Measurements from ENCODE around the gene SIGLEC7. TPM values are rescaled to one million over a fixed set of nuclear protein-coding genes. Genes with fewer than 3 reads are reported as not detected.

The SIGLEC7 gene
- polyA plus RNA-seq, 1 of the 3 experiments (the other 2 are of a cell fraction): not detected

DNA sequence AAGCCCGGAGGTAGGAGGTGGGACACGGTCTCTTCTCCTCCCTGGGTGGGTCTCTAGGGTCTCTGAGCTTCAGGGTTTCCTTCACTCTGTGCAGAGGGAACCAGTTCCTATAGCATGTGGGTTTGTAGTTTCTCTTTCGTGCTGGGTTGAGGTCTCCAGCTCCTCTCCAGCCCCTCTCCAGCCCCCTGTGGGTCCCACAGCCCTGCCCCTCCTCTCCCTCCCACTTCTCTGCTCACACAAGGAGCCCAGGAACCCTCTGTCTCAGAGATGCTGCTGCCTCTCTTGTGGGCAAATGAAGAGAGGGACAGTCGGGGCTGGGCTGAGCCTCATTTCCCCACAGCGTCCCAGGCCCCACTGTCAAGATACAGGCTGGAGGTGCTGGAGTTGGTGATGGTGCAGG lies 1.4 kb downstream of the SIGLEC7 start:
- TF ChIP-seq CHD2 (IDR thresholded peaks at IDR 0.05; ENCODE audit: low read length, partially characterized antibody): no peak
- no peak for TF ChIP-seq FOXJ3 (CRISPR knock-in tag; IDR thresholded peaks at IDR 0.05)
- TF ChIP-seq POLR2AphosphoS5 (IDR thresholded peaks at IDR 0.05; ENCODE audit: low read depth, low read length): no peak
- TF ChIP-seq FOSL2 (IDR thresholded peaks at IDR 0.05; ENCODE audit: borderline replicate concordance, low read depth): no peak
- no peak for TF ChIP-seq MEF2A (IDR thresholded peaks at IDR 0.05; ENCODE audit: borderline replicate concordance, low read depth)
- TF ChIP-seq, protein P1, sequence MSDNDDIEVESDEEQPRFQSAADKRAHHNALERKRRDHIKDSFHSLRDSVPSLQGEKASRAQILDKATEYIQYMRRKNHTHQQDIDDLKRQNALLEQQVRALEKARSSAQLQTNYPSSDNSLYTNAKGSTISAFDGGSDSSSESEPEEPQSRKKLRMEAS (IDR thresholded peaks at IDR 0.05; ENCODE audit: low read depth): no peak
- TF ChIP-seq, protein P2, sequence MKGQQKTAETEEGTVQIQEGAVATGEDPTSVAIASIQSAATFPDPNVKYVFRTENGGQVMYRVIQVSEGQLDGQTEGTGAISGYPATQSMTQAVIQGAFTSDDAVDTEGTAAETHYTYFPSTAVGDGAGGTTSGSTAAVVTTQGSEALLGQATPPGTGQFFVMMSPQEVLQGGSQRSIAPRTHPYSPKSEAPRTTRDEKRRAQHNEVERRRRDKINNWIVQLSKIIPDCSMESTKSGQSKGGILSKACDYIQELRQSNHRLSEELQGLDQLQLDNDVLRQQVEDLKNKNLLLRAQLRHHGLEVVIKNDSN (IDR thresholded peaks at IDR 0.05; ENCODE audit: borderline replicate concordance, low read depth): no peak
- no peak for TF ChIP-seq TEAD4 (IDR thresholded peaks at IDR 0.05; ENCODE audit: borderline replicate concordance, insufficient read depth)
- TF ChIP-seq, protein P3, sequence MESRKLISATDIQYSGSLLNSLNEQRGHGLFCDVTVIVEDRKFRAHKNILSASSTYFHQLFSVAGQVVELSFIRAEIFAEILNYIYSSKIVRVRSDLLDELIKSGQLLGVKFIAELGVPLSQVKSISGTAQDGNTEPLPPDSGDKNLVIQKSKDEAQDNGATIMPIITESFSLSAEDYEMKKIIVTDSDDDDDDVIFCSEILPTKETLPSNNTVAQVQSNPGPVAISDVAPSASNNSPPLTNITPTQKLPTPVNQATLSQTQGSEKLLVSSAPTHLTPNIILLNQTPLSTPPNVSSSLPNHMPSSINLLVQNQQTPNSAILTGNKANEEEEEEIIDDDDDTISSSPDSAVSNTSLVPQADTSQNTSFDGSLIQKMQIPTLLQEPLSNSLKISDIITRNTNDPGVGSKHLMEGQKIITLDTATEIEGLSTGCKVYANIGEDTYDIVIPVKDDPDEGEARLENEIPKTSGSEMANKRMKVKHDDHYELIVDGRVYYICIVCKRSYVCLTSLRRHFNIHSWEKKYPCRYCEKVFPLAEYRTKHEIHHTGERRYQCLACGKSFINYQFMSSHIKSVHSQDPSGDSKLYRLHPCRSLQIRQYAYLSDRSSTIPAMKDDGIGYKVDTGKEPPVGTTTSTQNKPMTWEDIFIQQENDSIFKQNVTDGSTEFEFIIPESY (IDR thresholded peaks at IDR 0.05; ENCODE audit: borderline replicate concordance, low read depth): no peak
- H3F3A ChIP-seq (replicated peaks; ENCODE audit: insufficient read depth): no peaks in the 10 kb centered on the region
- H4K20me1 ChIP-seq (ENCODE audit: insufficient read depth): no peaks in the 10 kb centered on the region
- no peak for DNase-seq
- 7% methylated on average over 3 of the region's 5 CpGs for WGBS (ENCODE audit: low lambda C conversion rate)
- no peaks in the 10 kb centered on the region for H3K79me2 ChIP-seq (ENCODE audit: insufficient read depth)
- H3K4me2 ChIP-seq: no peak overlapping the region
- no peaks in the 10 kb centered on the region for H3K4me1 ChIP-seq (ENCODE audit: control insufficient read depth in 1 of 2, insufficient read depth in 2 of 2, low read depth in 1 of 2, low read length in 1 of 2)
- no peak overlapping the region for H3K9ac ChIP-seq
- H3K9me3 ChIP-seq: no peaks in the 10 kb centered on the region
- no peak overlapping the region for H3K4me3 ChIP-seq (ENCODE audit: low read depth in 2 of 2, low read length in 1 of 2)
- H3K27ac ChIP-seq (ENCODE audit: low read depth in 2 of 2, low read length in 1 of 2): no peak overlapping the region
- H2AFZ ChIP-seq (ENCODE audit: low read depth): no peak overlapping the region
- H3K9me2 ChIP-seq: no peaks in the 10 kb centered on the region
- POLR2A ChIA-PET: no interaction called here
- no peaks in the 10 kb centered on the region for H3K36me3 ChIP-seq (replicated peaks in 1 of 2; ENCODE audit: control insufficient read depth in 1 of 2, insufficient read depth in 2 of 2, low read length in 1 of 2)
- H3K27me3 ChIP-seq (ENCODE audit: insufficient read depth): peaks cover 61% of the 10 kb centered on the region
- CTCF ChIA-PET: no interaction called here

DNA sequence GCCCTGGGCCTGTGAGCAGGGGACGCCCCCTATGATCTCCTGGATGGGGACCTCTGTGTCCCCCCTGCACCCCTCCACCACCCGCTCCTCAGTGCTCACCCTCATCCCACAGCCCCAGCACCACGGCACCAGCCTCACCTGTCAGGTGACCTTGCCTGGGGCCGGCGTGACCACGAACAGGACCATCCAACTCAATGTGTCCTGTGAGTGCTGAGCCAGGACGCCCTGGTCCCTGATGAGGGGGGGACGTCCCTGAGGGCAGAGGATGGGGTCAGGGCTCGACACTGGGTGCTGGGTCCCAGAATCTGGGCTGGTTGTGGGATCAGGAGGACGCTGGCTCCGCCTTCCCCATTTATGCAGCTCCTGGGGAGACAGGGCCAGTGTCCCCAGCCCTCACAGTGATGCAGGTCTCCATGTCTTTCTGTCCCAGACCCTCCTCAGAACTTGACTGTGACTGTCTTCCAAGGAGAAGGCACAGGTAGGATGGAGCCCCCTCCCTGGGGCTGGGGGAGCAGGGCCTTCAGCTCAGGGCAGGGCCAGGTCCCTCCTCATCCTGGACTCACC lies 2.5 kb downstream of the SIGLEC7 start:
- no peaks in the 10 kb centered on the region for H3K4me1 ChIP-seq (ENCODE audit: control insufficient read depth in 1 of 2, insufficient read depth in 2 of 2, low read depth in 1 of 2, low read length in 1 of 2)
- CTCF ChIA-PET: no interaction called here
- H3K36me3 ChIP-seq (replicated peaks in 1 of 2; ENCODE audit: control insufficient read depth in 1 of 2, insufficient read depth in 2 of 2, low read length in 1 of 2): no peaks in the 10 kb centered on the region
- POLR2A ChIA-PET: no interaction called here
- H3K4me3 ChIP-seq (ENCODE audit: low read depth in 2 of 2, low read length in 1 of 2): no peak overlapping the region
- H4K20me1 ChIP-seq (ENCODE audit: insufficient read depth): no peaks in the 10 kb centered on the region
- no peaks in the 10 kb centered on the region for H3K9me3 ChIP-seq
- peaks cover 50% of the 10 kb centered on the region for H3K27me3 ChIP-seq (ENCODE audit: insufficient read depth)
- 0% methylated on average over 8 of the region's 11 CpGs for WGBS (ENCODE audit: low lambda C conversion rate)
- no peak for TF ChIP-seq POLR2AphosphoS5 (IDR thresholded peaks at IDR 0.05; ENCODE audit: low read depth, low read length)
- TF ChIP-seq, protein P4, sequence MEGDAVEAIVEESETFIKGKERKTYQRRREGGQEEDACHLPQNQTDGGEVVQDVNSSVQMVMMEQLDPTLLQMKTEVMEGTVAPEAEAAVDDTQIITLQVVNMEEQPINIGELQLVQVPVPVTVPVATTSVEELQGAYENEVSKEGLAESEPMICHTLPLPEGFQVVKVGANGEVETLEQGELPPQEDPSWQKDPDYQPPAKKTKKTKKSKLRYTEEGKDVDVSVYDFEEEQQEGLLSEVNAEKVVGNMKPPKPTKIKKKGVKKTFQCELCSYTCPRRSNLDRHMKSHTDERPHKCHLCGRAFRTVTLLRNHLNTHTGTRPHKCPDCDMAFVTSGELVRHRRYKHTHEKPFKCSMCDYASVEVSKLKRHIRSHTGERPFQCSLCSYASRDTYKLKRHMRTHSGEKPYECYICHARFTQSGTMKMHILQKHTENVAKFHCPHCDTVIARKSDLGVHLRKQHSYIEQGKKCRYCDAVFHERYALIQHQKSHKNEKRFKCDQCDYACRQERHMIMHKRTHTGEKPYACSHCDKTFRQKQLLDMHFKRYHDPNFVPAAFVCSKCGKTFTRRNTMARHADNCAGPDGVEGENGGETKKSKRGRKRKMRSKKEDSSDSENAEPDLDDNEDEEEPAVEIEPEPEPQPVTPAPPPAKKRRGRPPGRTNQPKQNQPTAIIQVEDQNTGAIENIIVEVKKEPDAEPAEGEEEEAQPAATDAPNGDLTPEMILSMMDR (IDR thresholded peaks at IDR 0.05): no peak
- TF ChIP-seq GABPA (IDR thresholded peaks at IDR 0.05; ENCODE audit: low read depth): no peak
- TF ChIP-seq FOXJ3 (CRISPR knock-in tag; IDR thresholded peaks at IDR 0.05): no peak
- TF ChIP-seq, protein P3 (IDR thresholded peaks at IDR 0.05; ENCODE audit: borderline replicate concordance, low read depth): no peak
- TF ChIP-seq ELF1 (IDR thresholded peaks at IDR 0.05): no peak
- no peak for TF ChIP-seq RAD21 (IDR thresholded peaks at IDR 0.05; ENCODE audit: low read length)
- TF ChIP-seq, protein P5, sequence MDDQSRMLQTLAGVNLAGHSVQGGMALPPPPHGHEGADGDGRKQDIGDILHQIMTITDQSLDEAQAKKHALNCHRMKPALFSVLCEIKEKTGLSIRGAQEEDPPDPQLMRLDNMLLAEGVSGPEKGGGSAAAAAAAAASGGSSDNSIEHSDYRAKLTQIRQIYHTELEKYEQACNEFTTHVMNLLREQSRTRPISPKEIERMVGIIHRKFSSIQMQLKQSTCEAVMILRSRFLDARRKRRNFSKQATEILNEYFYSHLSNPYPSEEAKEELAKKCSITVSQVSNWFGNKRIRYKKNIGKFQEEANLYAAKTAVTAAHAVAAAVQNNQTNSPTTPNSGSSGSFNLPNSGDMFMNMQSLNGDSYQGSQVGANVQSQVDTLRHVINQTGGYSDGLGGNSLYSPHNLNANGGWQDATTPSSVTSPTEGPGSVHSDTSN (IDR thresholded peaks at IDR 0.05): no peak
- TF ChIP-seq NRF1 (IDR thresholded peaks at IDR 0.05; ENCODE audit: low read depth, low read length): no peak
- TF ChIP-seq FOXM1 (IDR thresholded peaks at IDR 0.05; ENCODE audit: low read depth): no peak
- no peak for TF ChIP-seq SMC3 (IDR thresholded peaks at IDR 0.05; ENCODE audit: low read depth, low read length)
- TF ChIP-seq SIN3A (IDR thresholded peaks at IDR 0.05; ENCODE audit: borderline replicate concordance, low read depth, low read length): no peak
- no peak overlapping the region for H3K4me2 ChIP-seq
- no peak for DNase-seq
- H3K79me2 ChIP-seq (ENCODE audit: insufficient read depth): no peaks in the 10 kb centered on the region
- H2AFZ ChIP-seq (ENCODE audit: low read depth): no peak overlapping the region
- H3K27ac ChIP-seq (ENCODE audit: low read depth in 2 of 2, low read length in 1 of 2): no peak overlapping the region
- no peaks in the 10 kb centered on the region for H3F3A ChIP-seq (replicated peaks; ENCODE audit: insufficient read depth)
- no peaks in the 10 kb centered on the region for H3K9me2 ChIP-seq
- no peak overlapping the region for H3K9ac ChIP-seq

Measured in SK-N-SH (cell line).